ENCODE measurements around the gene MUC20.
A peak's percentile ranks its signal among the peaks of the same experiment; 100 is the strongest.
"Not testable (repeated sequence)": the region's sequence is repeated elsewhere in the genome, so short reads cannot be mapped to it uniquely, and the experiment has no call there.

MUC20 gene

DNA sequence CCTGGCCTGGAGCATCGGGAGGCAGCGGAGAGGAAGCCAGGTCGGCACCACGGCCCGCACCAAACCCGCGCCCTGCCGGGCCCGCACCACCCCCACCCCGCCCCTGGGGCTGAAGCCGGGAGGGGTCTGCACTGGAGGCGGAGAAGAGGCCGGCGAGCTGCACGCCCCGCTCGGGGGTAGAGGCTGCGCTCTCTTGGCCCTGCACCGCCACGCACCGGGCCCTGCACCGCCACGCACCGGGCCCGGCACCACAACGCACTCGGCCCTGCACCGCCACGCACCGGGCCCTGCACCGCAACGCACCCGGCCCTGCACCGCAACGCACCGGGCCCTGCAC, 41.4 kb downstream of the MUC20 start:
- H3K36me3 Mint-ChIP-seq = no peaks in the 10 kb centered on the region
- no peaks in the 10 kb centered on the region for H3K4me1 Mint-ChIP-seq
- no peak overlapping the region for H3K27ac Mint-ChIP-seq
- H3K4me3 Mint-ChIP-seq = no peak overlapping the region
- H3K9me3 Mint-ChIP-seq = peaks cover 1% of the 10 kb centered on the region
- peaks cover 62% of the 10 kb centered on the region for H3K27me3 Mint-ChIP-seq
- peak; percentile 25 for ATAC-seq

- H3K27me3 Mint-ChIP-seq = peaks cover 58% of the 10 kb centered on the region
- H3K4me3 Mint-ChIP-seq = no peak overlapping the region
- H3K9me3 Mint-ChIP-seq = peaks cover 5% of the 10 kb centered on the region
- peak; percentile 60 for ATAC-seq
- no peaks in the 10 kb centered on the region for H3K36me3 Mint-ChIP-seq
- H3K4me1 Mint-ChIP-seq = no peaks in the 10 kb centered on the region
- no peak overlapping the region for H3K27ac Mint-ChIP-seq
Measured at GRCh38 chr3:195762611-195763010, 41.8 kb downstream of the MUC20 start.

- H3K4me1 Mint-ChIP-seq = no peaks in the 10 kb centered on the region
- no peaks in the 10 kb centered on the region for H3K36me3 Mint-ChIP-seq
- no peak overlapping the region for H3K27ac Mint-ChIP-seq
- H3K27me3 Mint-ChIP-seq = peaks cover 51% of the 10 kb centered on the region
- ATAC-seq = no peak
- H3K9me3 Mint-ChIP-seq = peaks cover 11% of the 10 kb centered on the region
- no peak overlapping the region for H3K4me3 Mint-ChIP-seq
Measured at GRCh38 chr3:195763076-195763830, 42.5 kb downstream of the MUC20 start.

- Mint-ChIP-seq H3K9me3 (peaks cover 11% of the 10 kb centered on the region), H3K27ac (no peak overlapping the region), H3K4me1 (no peaks in the 10 kb centered on the region), H3K36me3 (no peaks in the 10 kb centered on the region), H3K27me3 (peaks cover 44% of the 10 kb centered on the region), H3K4me3 (no peak overlapping the region)
- no peak for ATAC-seq
Measured at GRCh38 chr3:195763843-195764825, 43.4 kb downstream of the MUC20 start.

DNA sequence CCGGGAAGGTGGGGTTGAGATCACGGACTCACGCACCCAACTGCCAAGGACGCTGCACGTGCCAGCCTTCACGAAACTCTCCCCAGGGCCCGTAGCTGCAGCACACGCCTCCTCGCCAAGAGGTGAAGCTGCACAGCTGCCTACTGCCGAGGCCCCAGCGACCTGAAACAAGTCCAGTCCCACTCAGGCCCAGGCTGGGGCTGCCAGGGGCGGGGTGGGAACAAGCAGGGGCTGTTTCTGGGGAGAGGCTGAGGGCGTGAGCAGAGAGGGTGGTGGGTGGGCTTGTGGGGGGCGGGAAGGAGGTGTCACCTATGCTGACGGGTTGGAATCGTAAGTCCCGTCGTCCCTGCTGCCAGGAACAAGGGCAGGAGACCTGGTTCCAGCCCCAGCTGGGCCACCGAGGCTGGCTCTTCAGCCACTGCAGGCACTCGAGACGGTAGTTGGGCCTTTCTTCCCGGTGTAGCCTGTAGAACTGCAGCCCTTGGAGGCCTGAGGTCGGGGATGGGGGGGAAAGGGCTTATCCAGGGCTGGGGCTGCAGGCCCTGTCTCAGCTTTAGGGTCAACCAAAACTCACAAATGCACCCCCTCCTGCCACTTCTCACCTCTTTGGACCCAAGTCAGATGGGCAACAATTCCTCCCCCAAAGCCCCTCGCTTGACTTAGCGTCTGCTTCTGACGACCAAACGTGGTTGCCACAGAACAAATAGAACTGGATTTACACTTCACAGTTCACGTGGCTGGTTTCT, 44.4 kb downstream of the MUC20 start:
- no peaks in the 10 kb centered on the region for H3K36me3 Mint-ChIP-seq
- H3K4me3 Mint-ChIP-seq = no peak overlapping the region
- no peaks in the 10 kb centered on the region for H3K4me1 Mint-ChIP-seq
- H3K9me3 Mint-ChIP-seq = peaks cover 11% of the 10 kb centered on the region
- H3K27me3 Mint-ChIP-seq = peaks cover 34% of the 10 kb centered on the region
- no peak for ATAC-seq
- no peak overlapping the region for H3K27ac Mint-ChIP-seq

DNA sequence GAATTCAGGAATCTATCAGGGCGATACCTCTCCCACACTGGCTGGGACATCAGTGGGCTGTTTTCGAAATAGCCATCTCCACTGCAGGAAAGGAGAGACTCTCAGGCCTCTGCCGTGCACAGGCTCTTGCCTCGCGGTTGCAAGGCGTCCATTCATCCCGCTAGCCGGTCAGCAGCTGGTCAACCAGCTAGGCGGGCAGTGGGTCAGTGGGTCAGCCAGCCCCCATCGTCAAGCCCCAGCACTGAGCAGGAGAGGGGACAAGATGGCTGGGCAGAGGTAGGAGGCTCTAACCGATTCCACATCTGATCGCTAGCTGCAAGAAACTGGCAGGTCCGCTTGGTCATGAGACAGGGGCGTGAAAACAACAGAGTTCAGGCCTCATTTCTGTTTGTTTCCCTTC, 45.9 kb downstream of the MUC20 start:
- peaks cover 19% of the 10 kb centered on the region for H3K27me3 Mint-ChIP-seq
- H3K27ac Mint-ChIP-seq = no peak overlapping the region
- peaks cover 11% of the 10 kb centered on the region for H3K9me3 Mint-ChIP-seq
- no peak overlapping the region for H3K4me3 Mint-ChIP-seq
- ATAC-seq = no peak
- H3K36me3 Mint-ChIP-seq = no peaks in the 10 kb centered on the region
- H3K4me1 Mint-ChIP-seq = no peaks in the 10 kb centered on the region

DNA sequence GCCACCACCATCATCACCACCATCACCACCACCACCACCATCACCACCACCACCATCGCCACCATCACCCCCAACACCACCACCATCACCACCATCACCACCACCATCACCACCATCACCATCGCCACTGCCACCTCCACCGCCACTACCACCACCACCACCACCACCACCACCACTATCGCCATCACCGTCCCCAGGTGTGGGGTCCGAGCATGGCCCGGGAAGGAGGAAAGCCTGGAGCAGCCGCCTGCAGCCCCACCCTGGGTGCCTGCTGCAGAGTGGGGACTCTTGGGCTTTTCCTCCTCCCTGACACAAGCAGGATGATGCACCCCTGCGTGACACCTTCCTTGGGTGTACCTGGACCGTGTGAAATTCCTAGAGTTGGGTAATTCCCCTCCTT, 47.0 kb downstream of the MUC20 start:
- no peak overlapping the region for H3K27ac Mint-ChIP-seq
- H3K4me3 Mint-ChIP-seq = no peak overlapping the region
- H3K4me1 Mint-ChIP-seq = no peaks in the 10 kb centered on the region
- peaks cover 11% of the 10 kb centered on the region for H3K9me3 Mint-ChIP-seq
- peaks cover 24% of the 10 kb centered on the region for H3K27me3 Mint-ChIP-seq
- no peak for ATAC-seq
- H3K36me3 Mint-ChIP-seq = no peaks in the 10 kb centered on the region

DNA sequence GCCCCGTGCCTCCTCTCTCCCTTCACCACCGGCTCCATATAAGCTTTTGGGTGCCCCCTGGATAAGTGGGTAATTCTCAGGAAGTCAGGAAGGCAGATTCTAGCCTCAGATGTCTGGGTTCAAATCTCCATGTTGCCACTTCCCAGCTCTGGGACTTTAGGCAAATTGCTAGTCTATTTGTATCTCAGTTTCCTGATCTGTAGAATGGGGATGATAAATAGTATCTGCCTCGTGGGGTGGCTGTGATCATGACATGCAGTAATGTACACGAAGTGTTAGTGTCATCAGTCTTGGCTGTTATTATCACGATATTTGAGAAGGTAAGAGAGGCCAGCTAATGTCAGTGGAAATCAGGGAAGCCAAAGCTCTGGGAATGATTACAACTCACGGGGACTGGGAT, 47.6 kb downstream of the MUC20 start:
- Mint-ChIP-seq H3K4me3 (no peak overlapping the region), H3K27ac (no peak overlapping the region), H3K36me3 (no peaks in the 10 kb centered on the region), H3K4me1 (no peaks in the 10 kb centered on the region), H3K27me3 (peaks cover 28% of the 10 kb centered on the region), H3K9me3 (peaks cover 11% of the 10 kb centered on the region)
- ATAC-seq = no peak

DNA sequence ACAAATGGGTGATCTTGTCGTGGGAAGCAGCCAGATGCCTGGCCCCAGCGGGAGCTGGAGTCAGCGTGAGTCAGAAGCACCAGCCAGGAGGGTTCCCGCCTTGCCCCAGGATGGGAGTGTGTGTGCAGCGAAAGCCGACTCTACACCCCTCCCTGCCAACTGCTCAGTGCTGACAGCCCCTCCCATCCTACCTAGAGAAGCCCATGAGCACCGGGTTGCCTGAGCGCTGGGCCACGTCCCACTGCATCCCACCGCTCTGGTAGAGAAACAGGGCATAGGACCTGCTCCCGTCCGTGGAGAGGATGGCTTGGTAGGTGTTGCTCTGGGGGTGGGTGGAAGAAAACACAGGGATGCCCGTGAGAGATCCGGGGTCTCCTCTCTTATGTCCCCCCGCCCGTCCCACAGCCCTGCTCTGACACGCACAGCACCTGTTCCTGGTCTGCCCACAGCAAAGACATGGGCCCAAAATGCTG, 48.1 kb downstream of the MUC20 start:
- H3K4me3 Mint-ChIP-seq = no peak overlapping the region
- H3K36me3 Mint-ChIP-seq = no peaks in the 10 kb centered on the region
- H3K27ac Mint-ChIP-seq = no peak overlapping the region
- ATAC-seq = peak; percentile 18
- H3K27me3 Mint-ChIP-seq = peaks cover 28% of the 10 kb centered on the region
- H3K9me3 Mint-ChIP-seq = peaks cover 11% of the 10 kb centered on the region
- no peaks in the 10 kb centered on the region for H3K4me1 Mint-ChIP-seq

DNA sequence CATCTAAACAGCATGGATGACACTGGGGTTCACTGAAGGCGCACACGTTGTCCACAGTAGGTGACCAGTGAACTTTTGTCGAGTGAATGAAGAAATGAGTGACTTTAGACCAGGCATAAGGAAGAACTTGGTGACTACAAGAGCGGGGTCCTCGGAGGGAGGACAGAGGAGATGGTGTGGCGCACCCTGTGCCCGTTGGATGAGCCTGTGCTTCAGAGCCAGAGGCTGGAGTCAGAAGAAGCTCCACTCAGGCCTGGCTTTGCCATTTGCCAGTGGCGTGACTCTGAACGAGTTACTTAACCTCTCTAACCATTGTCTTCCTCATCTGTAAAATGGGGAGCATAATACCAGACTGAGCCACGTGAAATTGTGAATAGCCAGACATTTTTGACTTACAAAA, 48.8 kb downstream of the MUC20 start:
- no peak overlapping the region for H3K27ac Mint-ChIP-seq
- no peak for ATAC-seq
- no peaks in the 10 kb centered on the region for H3K4me1 Mint-ChIP-seq

GRCh38 chr3:195770081-195770840, 49.5 kb downstream of the MUC20 start:
- Mint-ChIP-seq H3K36me3 (no peaks in the 10 kb centered on the region), H3K4me3 (no peak overlapping the region), H3K4me1 (no peaks in the 10 kb centered on the region), H3K9me3 (peaks cover 11% of the 10 kb centered on the region), H3K27me3 (peaks cover 22% of the 10 kb centered on the region), H3K27ac (no peak overlapping the region)
- no peak for ATAC-seq

More for the DNA sequence above, 48.8 kb downstream of the MUC20 start:
- peaks cover 25% of the 10 kb centered on the region for H3K27me3 Mint-ChIP-seq
- no peaks in the 10 kb centered on the region for H3K36me3 Mint-ChIP-seq
- H3K9me3 Mint-ChIP-seq = peaks cover 11% of the 10 kb centered on the region
- H3K4me3 Mint-ChIP-seq = no peak overlapping the region

GRCh38 chr3:195770841-195771645, 50.3 kb downstream of the MUC20 start:
- H3K27me3 Mint-ChIP-seq = peaks cover 22% of the 10 kb centered on the region
- H3K4me3 Mint-ChIP-seq, H3K4me1 Mint-ChIP-seq, ATAC-seq, H3K27ac Mint-ChIP-seq, H3K36me3 Mint-ChIP-seq: not testable (repeated sequence)
- peaks cover 14% of the 10 kb centered on the region for H3K9me3 Mint-ChIP-seq

DNA sequence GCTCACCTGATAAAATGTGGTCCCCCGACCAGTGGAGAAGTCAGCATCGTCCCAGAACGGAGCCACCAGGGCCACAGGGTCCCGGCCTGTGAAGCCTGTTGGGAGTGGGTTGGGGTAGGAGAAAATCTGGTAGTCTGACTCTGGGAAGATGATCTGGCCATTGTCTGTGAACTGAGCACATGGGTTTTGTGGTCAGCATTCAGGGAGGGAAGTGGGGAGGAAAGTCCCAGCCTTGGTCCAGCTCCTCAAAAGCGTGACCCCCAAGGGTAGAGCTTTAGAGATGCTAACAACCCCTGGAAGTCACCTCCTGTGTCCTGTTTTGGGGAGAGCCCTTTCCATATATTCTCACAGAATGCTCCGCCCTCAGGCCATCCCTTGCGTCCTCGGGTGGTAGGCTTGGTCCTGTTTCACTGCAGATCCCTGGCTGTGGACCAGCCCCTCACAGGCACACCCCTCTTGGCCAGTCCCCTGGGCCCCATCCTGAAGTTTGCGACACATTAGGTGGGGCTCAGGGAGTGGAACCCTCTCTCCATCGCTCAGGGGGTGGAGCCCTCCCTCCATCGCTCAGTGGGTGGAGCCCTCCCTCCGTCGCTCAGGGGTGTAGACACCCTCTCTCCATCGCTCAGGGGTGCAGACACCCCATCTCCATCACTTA, 51.0 kb downstream of the MUC20 start:
- Mint-ChIP-seq H3K27ac (no peak overlapping the region), H3K4me1 (no peaks in the 10 kb centered on the region), H3K36me3 (no peaks in the 10 kb centered on the region), H3K4me3 (no peak overlapping the region), H3K27me3 (peaks cover 22% of the 10 kb centered on the region), H3K9me3 (peaks cover 14% of the 10 kb centered on the region)
- no peak for ATAC-seq

All from stimulated activated memory B cell treated with anti-CD40 and anti-IgM and Interleukin-4, amounts not matched to agents 10 μg/mL and 1 μg/mL and 100 μg/mL, for 72 hours (primary cell).